Right renal pelvis (tissue), 4 donors: ENCODE results near the gene TCEAL9. TPM values are rescaled to one million over a fixed set of nuclear protein-coding genes. Genes with fewer than 3 reads are reported as not detected.

ENCODE experiments used
- polyA plus RNA-seq, 4 donors: library from polyadenylated mRNA; unstranded; fragments of 120-200 nt; gene quantifications; one replicate each; pipeline ENCODE4 v1.2.1, GENCODE V29; 2013; ENCODE audit not compliant: insufficient read length in 4 of 4

TCEAL9 gene
- polyA plus RNA-seq, 4 donors, result 213 to 250 (median 246) TPM

Other genes with a start within 250 kb of the TCEAL9 start
- 100 to 1,000 TPM; 179 to 189 (median 182) TPM for gene BEX4, start 141.4 kb upstream of the TCEAL9 start, polyA plus RNA-seq
- 100 to 1,000 TPM; 144 to 179 (median 179) TPM for gene TCEAL8, start 101.4 kb upstream of the TCEAL9 start, polyA plus RNA-seq
- 10 to 100 TPM; 11.4 to 13.9 (median 13.2) TPM for gene TCEAL5, start 79.8 kb upstream of the TCEAL9 start, polyA plus RNA-seq
- gene BEX2, start 45.5 kb upstream of the TCEAL9 start, polyA plus RNA-seq, result 10 to 100 TPM; 69.1 to 87.0 (median 84.8) TPM
- gene TCEAL7, start 26.3 kb upstream of the TCEAL9 start, polyA plus RNA-seq, result 10 to 100 TPM; 37.9 to 48.3 (median 42.8) TPM
- 100 to 1,000 TPM; 509 to 591 (median 575) TPM for gene BEX3, start 20.0 kb downstream of the TCEAL9 start, polyA plus RNA-seq
- 1 to 10 TPM; 2.4 to 3.4 (median 2.8) TPM for gene RAB40A, start 163.0 kb downstream of the TCEAL9 start, polyA plus RNA-seq
- gene TCEAL4, start 229.0 kb downstream of the TCEAL9 start, polyA plus RNA-seq, result 100 to 1,000 TPM; 164 to 177 (median 170) TPM